ENCODE measurements around the gene ZSCAN32. TPM values are rescaled to one million over a fixed set of nuclear protein-coding genes. Genes with fewer than 3 reads are reported as not detected.

Gene ZSCAN32
- total and polyA plus RNA-seq, 2 of the 8 experiments (the other 6 are each of a cell fraction or from before 2014, with no cell fraction given), result 13.4 to 22.0 TPM

DNA sequence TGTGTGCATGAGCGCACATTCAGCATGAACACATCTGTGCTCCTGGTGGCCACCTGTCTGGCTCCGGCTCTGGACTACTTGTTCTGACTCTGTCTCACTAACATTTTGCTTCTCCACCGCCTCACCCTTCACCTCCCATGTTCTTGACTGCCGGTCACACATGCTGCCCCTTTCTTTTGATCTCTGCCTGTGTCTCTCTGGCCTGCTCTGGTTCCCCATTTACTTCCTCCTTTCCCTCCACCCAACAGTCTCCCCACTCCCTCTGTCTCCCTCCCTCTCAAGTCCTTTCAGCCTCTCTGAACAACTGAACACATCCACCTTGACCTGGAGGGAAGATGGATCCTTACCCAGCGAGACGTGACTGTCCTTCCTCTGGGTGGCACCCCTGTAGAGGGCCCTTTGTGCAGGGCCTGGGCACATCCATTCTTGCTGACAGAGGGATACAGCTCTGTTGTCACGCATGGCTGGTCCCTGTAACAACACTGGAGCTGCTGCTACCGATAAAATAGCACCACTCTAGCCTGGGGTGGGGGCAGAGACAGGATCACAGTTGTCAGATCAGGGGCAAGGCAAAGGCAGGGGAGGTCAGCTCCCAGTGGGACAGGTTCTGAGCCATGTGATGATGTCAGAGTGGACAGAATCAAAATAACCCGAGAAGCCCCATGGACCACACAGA is 11.0 kb downstream of the ZSCAN32 start (continued):
- no peak for TF ChIP-seq JUN (IDR thresholded peaks at IDR 0.05; ENCODE audit: low read depth, low read length)
- TF ChIP-seq ZNF274 (IDR thresholded peaks at IDR 0.05; ENCODE audit: borderline replicate concordance, extremely low read depth, low read length), result no peak
- TF ChIP-seq BCL11A (IDR thresholded peaks at IDR 0.05; ENCODE audit: low read depth in 2 of 2, low read length in 2 of 2), result no peak

All from H1 (cell line).